OCI-LY1 (cell line): ENCODE measurements around the gene FBXW7.

Experiments
- H2AFZ ChIP-seq: fragments of 200-600 bp; sonication (generic), shearing (Covaris generic); 2 replicates; pipeline ENCODE4 v1.6.0; 2014; ENCODE audit warnings: antibody characterized with exemption, mild to moderate bottlenecking, low read length
- H3F3A ChIP-seq: fragments of 200-600 bp; sonication (generic), shearing (Covaris generic); 2 replicates; pipeline ENCODE4 v1.6.0; 2014; ENCODE audit warnings: mild to moderate bottlenecking, antibody characterized with exemption, low read length, moderate library complexity; ENCODE audit not compliant: insufficient read depth
- H3K27ac ChIP-seq: fragments of 200-600 bp; sonication (generic); 2 replicates; pipeline ENCODE4 v1.5.1; 2014; ENCODE audit warnings: low read length, mixed run types, mild to moderate bottlenecking, low read depth; ENCODE audit not compliant: poor library complexity, severe bottlenecking
- H3K27me3 ChIP-seq: fragments of 200-600 bp; sonication (generic); 2 replicates; pipeline ENCODE4 v1.6.0; 2014; ENCODE audit warnings: antibody characterized with exemption, mild to moderate bottlenecking, low read length, moderate library complexity; ENCODE audit not compliant: insufficient read depth
- H3K36me3 ChIP-seq: fragments of 200-600 bp; sonication (generic); 2 replicates; pipeline ENCODE4 v1.6.1; 2014; ENCODE audit warnings: mild to moderate bottlenecking, antibody characterized with exemption, low read length, moderate library complexity, mixed read lengths; ENCODE audit not compliant: insufficient read depth
- H3K4me1 ChIP-seq: fragments of 200-600 bp; sonication (generic); 2 replicates; pipeline ENCODE4 v1.5.1; 2014; ENCODE audit warnings: mild to moderate bottlenecking, low read length, moderate library complexity; ENCODE audit not compliant: insufficient read depth, severe bottlenecking
- H3K4me2 ChIP-seq: fragments of 200-600 bp; sonication (generic), shearing (Covaris generic); 2 replicates; pipeline ENCODE4 v1.6.1; 2014; ENCODE audit warnings: low read length
- H3K4me3 ChIP-seq: fragments of 200-600 bp; sonication (generic); 2 replicates; pipeline ENCODE4 v1.5.1; 2014; ENCODE audit warnings: low read length, low read depth, mild to moderate bottlenecking, mixed read lengths; ENCODE audit not compliant: poor library complexity, severe bottlenecking
- H3K79me2 ChIP-seq: fragments of 200-600 bp; shearing (Covaris generic); 2 replicates; pipeline ENCODE4 v1.6.1; 2016; ENCODE audit warnings: mixed run types, low read length, mixed read lengths; ENCODE audit not compliant: insufficient read depth
- H3K9ac ChIP-seq: fragments of 200-600 bp; sonication (generic), shearing (Covaris generic); 2 replicates; pipeline ENCODE4 v1.6.1; 2014; ENCODE audit warnings: mild to moderate bottlenecking, low read length, mixed read lengths
- H3K9me2 ChIP-seq: fragments of 200-600 bp; sonication (generic), shearing (Covaris generic); 2 replicates; pipeline ENCODE4 v1.6.1; 2014; ENCODE audit warnings: low read depth, mild to moderate bottlenecking, low read length, mixed read lengths
- H3K9me3 ChIP-seq: fragments of 200-600 bp; shearing (Covaris generic); 2 replicates; pipeline ENCODE4 v1.6.1; 2014; ENCODE audit warnings: low read length, mixed read lengths
- H4K20me1 ChIP-seq: fragments of 200-600 bp; sonication (generic), shearing (Covaris generic); 2 replicates; pipeline ENCODE4 v1.6.0; 2016; ENCODE audit warnings: mild to moderate bottlenecking, low read length; ENCODE audit not compliant: insufficient read depth
- EZH2 ChIP-seq: fragments of 200-600 bp; sonication (generic), shearing (Covaris generic); IDR thresholded peaks from 2 replicates; pipeline ENCODE4 v1.8.0; 2017; ENCODE audit warnings: borderline replicate concordance, mixed run types, mild to moderate bottlenecking, antibody characterized with exemption, low read length, moderate library complexity, mixed read lengths
- TF ChIP-seq, protein P1 (sequence below): fragments of 200-600 bp; sonication (generic), shearing (Covaris generic); IDR thresholded peaks from 2 replicates; pipeline ENCODE4 v1.5.1; 2017; ENCODE audit warnings: mild to moderate bottlenecking, antibody characterized with exemption, low read length, moderate library complexity, mixed read lengths

The FBXW7 gene

DNA sequence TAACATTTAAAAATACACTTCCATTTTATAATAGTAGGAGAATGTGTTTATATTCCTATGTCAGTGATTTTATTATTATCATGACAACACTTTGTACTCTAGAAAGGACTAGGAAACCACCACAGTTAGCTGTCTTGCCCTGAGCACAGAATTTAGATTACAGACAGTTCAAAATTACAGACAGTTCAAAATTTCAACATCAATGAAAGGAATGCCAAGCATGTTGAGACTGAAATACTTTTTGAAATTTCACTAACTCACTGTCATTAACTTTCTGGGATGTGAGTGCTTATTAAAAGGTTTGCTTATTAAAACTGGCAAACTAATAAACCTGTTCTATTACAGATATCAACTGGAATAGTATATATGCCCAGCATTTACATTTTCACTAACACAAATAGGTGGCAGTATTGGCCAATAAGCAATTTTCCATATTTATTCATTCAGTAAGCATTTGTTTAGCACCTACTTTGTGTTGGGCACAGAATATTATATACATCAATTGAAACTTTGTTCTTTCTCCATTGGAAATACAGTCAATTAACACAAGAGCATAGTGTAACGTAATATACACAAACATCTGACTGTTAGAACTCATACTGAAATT lies 179.4 kb downstream of the FBXW7 start:
- H3K79me2 ChIP-seq = 0 out of 2 replicates have a peak, but pooled peaks cover 3% of the 10 kb centered on the region
- H3F3A ChIP-seq = no peaks in the 10 kb centered on the region
- no peak overlapping the region for H3K4me3 ChIP-seq
- H3K27me3 ChIP-seq = no peaks in the 10 kb centered on the region
- TF ChIP-seq EZH2 = no peak
- TF ChIP-seq, protein P1, sequence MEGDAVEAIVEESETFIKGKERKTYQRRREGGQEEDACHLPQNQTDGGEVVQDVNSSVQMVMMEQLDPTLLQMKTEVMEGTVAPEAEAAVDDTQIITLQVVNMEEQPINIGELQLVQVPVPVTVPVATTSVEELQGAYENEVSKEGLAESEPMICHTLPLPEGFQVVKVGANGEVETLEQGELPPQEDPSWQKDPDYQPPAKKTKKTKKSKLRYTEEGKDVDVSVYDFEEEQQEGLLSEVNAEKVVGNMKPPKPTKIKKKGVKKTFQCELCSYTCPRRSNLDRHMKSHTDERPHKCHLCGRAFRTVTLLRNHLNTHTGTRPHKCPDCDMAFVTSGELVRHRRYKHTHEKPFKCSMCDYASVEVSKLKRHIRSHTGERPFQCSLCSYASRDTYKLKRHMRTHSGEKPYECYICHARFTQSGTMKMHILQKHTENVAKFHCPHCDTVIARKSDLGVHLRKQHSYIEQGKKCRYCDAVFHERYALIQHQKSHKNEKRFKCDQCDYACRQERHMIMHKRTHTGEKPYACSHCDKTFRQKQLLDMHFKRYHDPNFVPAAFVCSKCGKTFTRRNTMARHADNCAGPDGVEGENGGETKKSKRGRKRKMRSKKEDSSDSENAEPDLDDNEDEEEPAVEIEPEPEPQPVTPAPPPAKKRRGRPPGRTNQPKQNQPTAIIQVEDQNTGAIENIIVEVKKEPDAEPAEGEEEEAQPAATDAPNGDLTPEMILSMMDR = no peak; the same call in 1 of the 2 replicates
- H3K27ac ChIP-seq = no peak overlapping the region
- H3K9me3 ChIP-seq = no peaks in the 10 kb centered on the region
- H2AFZ ChIP-seq = no peak overlapping the region
- peaks cover 18% of the 10 kb centered on the region for H3K4me1 ChIP-seq
- no peaks in the 10 kb centered on the region for H3K36me3 ChIP-seq
- H3K9ac ChIP-seq = no peak overlapping the region
- H3K9me2 ChIP-seq = no peaks in the 10 kb centered on the region
- no peaks in the 10 kb centered on the region for H4K20me1 ChIP-seq
- no peak overlapping the region for H3K4me2 ChIP-seq

DNA sequence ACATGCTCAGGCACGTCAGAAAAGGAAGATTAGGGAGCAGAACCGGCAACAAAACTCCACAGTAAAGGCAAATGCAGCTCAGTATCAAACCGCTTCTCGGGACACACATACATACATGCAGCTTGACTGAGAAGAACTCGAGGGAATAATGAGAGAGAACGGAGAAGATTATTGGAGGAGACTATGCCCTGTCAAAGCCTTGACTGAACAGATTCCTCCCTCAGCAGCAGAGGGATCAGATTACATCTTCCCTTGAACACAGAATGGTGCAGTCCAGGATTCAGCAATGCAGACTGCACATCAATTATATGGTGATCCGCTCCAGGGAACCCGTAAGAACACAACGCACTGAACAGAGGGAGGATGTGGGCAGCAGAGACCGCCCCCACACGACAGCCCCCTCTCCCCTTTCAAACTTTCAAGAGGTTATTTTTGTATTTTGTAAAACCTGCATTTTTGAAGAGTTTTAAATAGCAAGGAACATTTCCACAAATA lies 183.2 kb downstream of the FBXW7 start:
- peak overlapping the region; percentile 62 for H3K4me2 ChIP-seq
- H3K9me2 ChIP-seq = no peaks in the 10 kb centered on the region
- no peaks in the 10 kb centered on the region for H3K36me3 ChIP-seq
- H3K4me3 ChIP-seq = peak overlapping the region; percentile 26
- no peak overlapping the region for H2AFZ ChIP-seq
- H3K79me2 ChIP-seq = 0 out of 2 replicates have a peak, but pooled peaks cover 6% of the 10 kb centered on the region
- peaks cover 18% of the 10 kb centered on the region for H3K4me1 ChIP-seq
- no peaks in the 10 kb centered on the region for H4K20me1 ChIP-seq
- no peaks in the 10 kb centered on the region for H3K9me3 ChIP-seq
- TF ChIP-seq, protein P1 = no peak
- TF ChIP-seq EZH2 = no peak
- H3K9ac ChIP-seq = peak overlapping the region; percentile 20; the same call in 1 of the 2 replicates
- H3K27me3 ChIP-seq = no peaks in the 10 kb centered on the region
- H3F3A ChIP-seq = no peaks in the 10 kb centered on the region
- peak overlapping the region; percentile 26 for H3K27ac ChIP-seq

DNA sequence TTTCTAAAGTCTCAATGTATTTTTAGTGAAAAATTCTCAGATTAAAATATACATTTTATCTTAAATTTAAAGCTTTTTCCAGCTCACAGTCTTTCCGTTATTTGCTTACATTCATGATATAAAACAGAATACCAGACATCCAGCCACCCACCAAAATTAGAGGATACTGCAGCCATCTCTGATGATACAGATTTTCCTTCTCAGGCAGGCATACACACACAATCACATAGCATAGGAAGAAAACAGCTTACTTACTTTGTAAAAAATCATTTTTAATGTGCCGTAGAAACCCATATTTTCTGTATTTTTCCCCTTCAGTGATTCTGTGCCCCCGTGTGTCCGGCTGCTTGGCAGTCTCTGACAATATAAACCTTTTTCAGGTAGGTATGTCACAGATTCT lies 183.7 kb downstream of the FBXW7 start:
- Histone ChIP-seq H3K4me2 (peak overlapping the region; percentile 62), H3K9ac (peak overlapping the region; percentile 20; the same call in 1 of the 2 replicates), H4K20me1 (no peaks in the 10 kb centered on the region), H3K27me3 (no peaks in the 10 kb centered on the region), H3K4me3 (peak overlapping the region; percentile 26), H3K9me2 (no peaks in the 10 kb centered on the region), H3K27ac (peak overlapping the region; percentile 26), H3K9me3 (no peaks in the 10 kb centered on the region), H2AFZ (no peak overlapping the region), H3K4me1 (peaks cover 18% of the 10 kb centered on the region), H3F3A (no peaks in the 10 kb centered on the region), H3K36me3 (no peaks in the 10 kb centered on the region), H3K79me2 (0 out of 2 replicates have a peak, but pooled peaks cover 6% of the 10 kb centered on the region)
- TF ChIP-seq EZH2 = no peak
- TF ChIP-seq, protein P1 = no peak
